Osteoblast (primary cell): ENCODE data around the gene HPCAL1. TPM values are rescaled to one million over a fixed set of nuclear protein-coding genes. Genes with fewer than 3 reads are reported as not detected.

ENCODE experiments used
- DNase-seq: peaks from one replicate; pipeline ENCODE4 v3.0.0; 2011; ENCODE audit warnings: low spot score, mixed read lengths; ENCODE audit not compliant: insufficient read length; ENCODE audit errors: missing footprints
- H2AFZ ChIP-seq: 2 replicates; pipeline ENCODE4 v1.6.0; 2011; ENCODE audit warnings: mild to moderate bottlenecking, low read length
- H3K27ac ChIP-seq: 2 replicates; pipeline ENCODE4 v1.5.1; 2011; ENCODE audit warnings: mild to moderate bottlenecking, low read depth, low read length, moderate library complexity
- H3K27me3 ChIP-seq: 2 replicates; pipeline ENCODE4 v1.6.0; 2012; ENCODE audit warnings: mild to moderate bottlenecking, control low read depth, inconsistent platforms, low read length, moderate library complexity; ENCODE audit not compliant: insufficient read depth
- H3K36me3 ChIP-seq: 2 replicates; pipeline ENCODE4 v1.5.1; 2011; ENCODE audit warnings: mild to moderate bottlenecking, low read length, control low read depth, moderate library complexity; ENCODE audit not compliant: insufficient read depth
- H3K4me1 ChIP-seq: 2 replicates; pipeline ENCODE4 v1.5.1; 2011; ENCODE audit warnings: mild to moderate bottlenecking, low read length, control low read depth, moderate library complexity; ENCODE audit not compliant: insufficient read depth
- H3K4me2 ChIP-seq: 2 replicates; pipeline ENCODE4 v1.6.0; 2011; ENCODE audit warnings: mild to moderate bottlenecking, low read length; ENCODE audit not compliant: insufficient read depth
- H3K4me3 ChIP-seq: fragments of 200-600 bp; sonication (generic); 3 replicates; pipeline ENCODE4 v1.5.1; 2012; ENCODE audit warnings: mild to moderate bottlenecking, low read length, inconsistent platforms; ENCODE audit not compliant: insufficient read depth
- H3K79me2 ChIP-seq: 2 replicates; pipeline ENCODE4 v1.6.0; 2012; ENCODE audit warnings: mild to moderate bottlenecking, low read length, control low read depth, inconsistent platforms; ENCODE audit not compliant: insufficient read depth
- H3K9me3 ChIP-seq: 2 replicates; pipeline ENCODE4 v1.5.1; 2011; ENCODE audit warnings: low read depth, low read length, control low read depth
- H4K20me1 ChIP-seq: 2 replicates; pipeline ENCODE4 v1.6.0; 2012; ENCODE audit warnings: mild to moderate bottlenecking, low read length, control low read depth; ENCODE audit not compliant: insufficient read depth
- CTCF ChIP-seq: IDR thresholded peaks from 2 replicates; pipeline ENCODE4 v1.5.1; 2011; ENCODE audit warnings: mild to moderate bottlenecking, low read depth, low read length, moderate library complexity; ENCODE audit errors: extremely low read depth
- total RNA-seq: library from RNA; depleted of rRNA; stranded (reverse); fragments of >200 nt; gene quantifications from 2 replicates; pipeline ENCODE4 v1.2.3, GENCODE V29; 2012

HPCAL1 gene
- total RNA-seq, 1 donor, result 57.2 TPM

GRCh38 chr2:10255189-10256030 is 47.3 kb upstream of the HPCAL1 start:
- H2AFZ ChIP-seq, result no peak overlapping the region

GRCh38 chr2:10256031-10256514 is 46.6 kb upstream of the HPCAL1 start:
- Histone ChIP-seq H3K27me3 (peaks cover 7% of the 10 kb centered on the region), H4K20me1 (no peaks in the 10 kb centered on the region), H2AFZ (no peak overlapping the region), H3K36me3 (no peaks in the 10 kb centered on the region), H3K4me3 (no peak overlapping the region), H3K9me3 (no peaks in the 10 kb centered on the region), H3K4me1 (peaks cover 2% of the 10 kb centered on the region), H3K4me2 (no peak overlapping the region), H3K79me2 (no peaks in the 10 kb centered on the region), H3K27ac (no peak overlapping the region)
- no peak for TF ChIP-seq CTCF
- peak; percentile 35 for DNase-seq

More at GRCh38 chr2:10255189-10256030, 47.3 kb upstream of the HPCAL1 start:
- Histone ChIP-seq H3K79me2 (no peaks in the 10 kb centered on the region), H4K20me1 (no peaks in the 10 kb centered on the region), H3K27me3 (peaks cover 7% of the 10 kb centered on the region), H3K36me3 (no peaks in the 10 kb centered on the region), H3K27ac (no peak overlapping the region), H3K9me3 (peaks cover 2% of the 10 kb centered on the region), H3K4me3 (no peak overlapping the region), H3K4me2 (no peak overlapping the region), H3K4me1 (peaks cover 2% of the 10 kb centered on the region)
- DNase-seq, result peak; percentile 52
- TF ChIP-seq CTCF, result no peak

GRCh38 chr2:10256515-10257031 is 46.1 kb upstream of the HPCAL1 start:
- no peak overlapping the region for H3K4me2 ChIP-seq
- no peaks in the 10 kb centered on the region for H3K79me2 ChIP-seq
- no peaks in the 10 kb centered on the region for H3K36me3 ChIP-seq
- no peak overlapping the region for H2AFZ ChIP-seq
- peaks cover 2% of the 10 kb centered on the region for H3K4me1 ChIP-seq
- DNase-seq, result peak; percentile 73
- TF ChIP-seq CTCF, result no peak
- no peaks in the 10 kb centered on the region for H4K20me1 ChIP-seq
- H3K9me3 ChIP-seq, result no peaks in the 10 kb centered on the region
- no peak overlapping the region for H3K27ac ChIP-seq
- no peak overlapping the region for H3K4me3 ChIP-seq
- peaks cover 7% of the 10 kb centered on the region for H3K27me3 ChIP-seq

GRCh38 chr2:10257036-10257435 is 45.7 kb upstream of the HPCAL1 start:
- H2AFZ ChIP-seq, result no peak overlapping the region

More at GRCh38 chr2:10257036-10257435, 45.7 kb upstream of the HPCAL1 start:
- Histone ChIP-seq H3K9me3 (no peaks in the 10 kb centered on the region), H3K27ac (no peak overlapping the region), H3K4me3 (no peak overlapping the region), H4K20me1 (no peaks in the 10 kb centered on the region), H3K4me1 (peaks cover 2% of the 10 kb centered on the region), H3K27me3 (peaks cover 7% of the 10 kb centered on the region), H3K79me2 (no peaks in the 10 kb centered on the region), H3K4me2 (no peak overlapping the region), H3K36me3 (no peaks in the 10 kb centered on the region)
- peak; percentile 11 for DNase-seq
- no peak for TF ChIP-seq CTCF
